NCI-H226 (cell line): ENCODE results near the gene AZU1.
"Not testable (repeated sequence)": the region's sequence is repeated elsewhere in the genome, so short reads cannot be mapped to it uniquely, and the experiment has no call there.

Source experiments
- DNase-seq: peaks from one replicate; pipeline ENCODE4 v3.0.0-alpha.2; 2015

The AZU1 gene

DNA sequence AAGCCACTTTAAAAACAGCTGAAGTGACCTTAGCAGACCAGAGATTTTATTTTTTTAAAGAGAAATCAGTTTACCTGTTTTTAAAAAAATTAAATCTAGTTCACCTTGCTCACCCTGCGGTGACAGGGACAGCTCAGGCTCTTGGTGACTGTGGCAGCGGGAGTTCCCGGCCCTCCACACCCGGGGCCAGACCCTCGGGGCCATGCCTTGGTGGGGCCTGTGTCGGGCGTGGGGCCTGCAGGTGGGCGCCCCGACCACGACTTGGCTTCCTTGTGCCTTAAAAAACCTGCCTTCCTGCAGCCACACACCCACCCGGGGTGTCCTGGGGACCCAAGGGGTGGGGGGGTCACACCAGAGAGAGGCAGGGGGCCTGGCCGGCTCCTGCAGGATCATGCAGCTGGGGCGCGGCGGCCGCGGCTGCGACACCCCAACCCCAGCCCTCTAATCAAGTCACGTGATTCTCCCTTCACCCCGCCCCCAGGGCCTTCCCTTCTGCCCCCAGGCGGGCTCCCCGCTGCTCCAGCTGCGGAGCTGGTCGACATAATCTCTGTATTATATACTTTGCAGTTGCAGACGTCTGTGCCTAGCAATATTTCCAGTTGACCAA is 16.7 kb upstream of the AZU1 start:
- DNase-seq: no peak

DNA sequence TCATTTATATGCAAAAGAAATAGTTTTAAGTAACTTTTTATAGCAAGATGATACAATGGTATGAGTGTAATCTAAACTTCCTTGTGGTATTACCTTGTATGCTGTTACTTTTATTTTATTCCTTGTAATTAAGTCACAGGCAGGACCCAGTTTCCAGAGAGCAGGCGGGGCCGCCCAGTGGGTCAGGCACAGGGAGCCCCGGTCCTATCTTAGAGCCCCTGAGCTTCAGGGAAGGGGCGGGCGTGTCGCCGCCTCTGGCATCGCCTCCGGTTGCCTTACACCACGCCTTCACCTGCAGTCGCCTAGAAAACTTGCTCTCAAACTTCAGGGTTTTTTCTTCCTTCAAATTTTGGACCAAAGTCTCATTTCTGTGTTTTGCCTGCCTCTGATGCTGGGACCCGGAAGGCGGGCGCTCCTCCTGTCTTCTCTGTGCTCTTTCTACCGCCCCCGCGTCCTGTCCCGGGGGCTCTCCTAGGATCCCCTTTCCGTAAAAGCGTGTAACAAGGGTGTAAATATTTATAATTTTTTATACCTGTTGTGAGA is 16.1 kb upstream of the AZU1 start:
- no peak for DNase-seq

DNA sequence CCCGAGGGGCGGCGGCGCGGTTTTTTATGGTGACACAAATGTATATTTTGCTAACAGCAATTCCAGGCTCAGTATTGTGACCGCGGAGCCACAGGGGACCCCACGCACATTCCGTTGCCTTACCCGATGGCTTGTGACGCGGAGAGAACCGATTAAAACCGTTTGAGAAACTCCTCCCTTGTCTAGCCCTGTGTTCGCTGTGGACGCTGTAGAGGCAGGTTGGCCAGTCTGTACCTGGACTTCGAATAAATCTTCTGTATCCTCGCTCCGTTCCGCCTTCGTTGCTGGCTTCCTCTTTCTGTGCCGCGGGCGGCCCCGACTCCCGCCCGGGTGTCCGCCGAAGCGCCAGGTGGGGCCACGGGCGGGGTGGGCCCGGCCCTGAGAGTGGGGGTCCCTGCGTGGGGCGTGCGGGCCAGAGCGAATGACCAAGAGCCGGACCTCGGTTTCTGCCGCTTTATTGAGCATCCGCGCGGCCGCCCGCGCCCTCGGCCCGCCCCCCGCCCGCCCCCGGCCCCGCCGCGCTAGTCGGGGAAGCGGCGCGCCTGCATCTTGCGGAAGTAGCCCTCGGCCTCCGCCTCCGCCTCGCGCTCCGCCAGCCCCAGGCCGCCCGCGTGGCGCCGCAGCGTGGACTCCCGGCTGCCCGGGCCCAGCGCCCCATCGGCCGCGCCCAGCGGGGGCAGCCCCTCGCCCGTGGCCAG is 15.4 kb upstream of the AZU1 start:
- DNase-seq: no peak

DNA sequence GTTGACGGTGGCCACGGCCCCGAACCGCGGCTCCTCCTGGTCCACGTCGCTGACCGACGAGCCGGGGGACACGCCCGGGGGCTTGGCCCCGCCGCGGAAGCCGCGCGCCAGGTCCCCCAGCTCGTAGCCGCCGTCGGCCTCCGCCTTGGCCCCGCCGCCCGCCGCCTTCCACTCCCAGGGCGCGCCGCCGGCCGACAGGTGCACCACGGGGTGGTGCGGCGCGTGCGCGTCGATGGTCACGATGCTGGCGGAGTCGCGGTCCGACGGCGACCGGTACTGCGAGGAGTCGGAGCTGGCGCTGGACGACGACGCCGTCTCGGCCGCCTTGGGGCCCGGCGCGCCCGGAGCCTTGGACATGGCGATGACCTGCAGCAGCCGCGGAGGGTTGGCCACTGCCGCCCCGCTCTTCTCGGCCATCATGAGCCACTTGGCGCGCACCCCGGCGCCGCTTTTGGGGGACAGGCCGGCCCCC is 14.9 kb upstream of the AZU1 start:
- no peak for DNase-seq

DNA sequence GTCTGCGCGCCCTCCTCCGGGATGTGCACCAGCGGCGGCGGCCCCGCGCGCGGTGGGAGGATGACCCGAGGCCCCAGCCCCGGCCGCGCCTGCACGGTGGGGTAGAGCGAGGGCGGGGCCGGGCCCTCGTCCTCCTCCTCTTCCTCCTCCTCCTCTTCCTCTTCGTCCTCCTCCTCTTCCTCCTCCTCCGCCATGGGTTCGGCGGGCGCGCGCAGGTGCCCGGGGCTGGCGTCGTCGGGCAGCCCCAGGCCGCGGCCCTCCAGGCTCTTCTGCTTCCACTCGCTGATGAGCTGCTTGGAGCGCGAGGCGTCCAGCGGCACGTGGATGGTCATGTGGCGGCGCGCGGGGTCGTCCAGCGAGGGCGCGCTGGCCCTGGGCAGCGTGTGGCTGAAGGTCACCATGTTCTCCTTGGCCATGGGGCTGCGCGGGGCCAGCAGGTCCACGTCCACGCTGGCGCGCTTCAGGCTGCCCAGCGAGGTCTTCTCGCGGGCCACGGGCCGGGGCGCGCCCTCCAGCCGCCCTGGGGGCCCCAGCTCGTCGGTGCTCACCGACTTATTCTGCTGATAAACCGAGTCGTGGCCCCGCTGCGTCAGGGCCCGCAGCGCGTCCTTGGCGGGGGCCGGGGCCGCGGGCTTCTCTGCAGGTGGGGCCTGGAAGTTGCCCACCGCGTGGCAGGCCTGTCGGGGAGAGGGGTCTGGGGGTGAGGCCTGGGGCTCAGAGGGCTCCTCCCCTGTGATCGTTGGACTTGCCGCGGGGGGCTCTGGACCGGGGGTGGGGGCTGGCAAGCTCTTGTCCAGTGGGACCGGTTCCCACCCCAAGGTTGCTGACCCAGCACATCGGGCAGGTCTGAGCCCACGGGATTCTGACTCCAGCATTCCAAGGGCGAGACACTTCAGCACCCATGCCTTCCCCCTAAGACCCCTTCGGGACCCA is 14.2 kb upstream of the AZU1 start:
- DNase-seq: no peak

DNA sequence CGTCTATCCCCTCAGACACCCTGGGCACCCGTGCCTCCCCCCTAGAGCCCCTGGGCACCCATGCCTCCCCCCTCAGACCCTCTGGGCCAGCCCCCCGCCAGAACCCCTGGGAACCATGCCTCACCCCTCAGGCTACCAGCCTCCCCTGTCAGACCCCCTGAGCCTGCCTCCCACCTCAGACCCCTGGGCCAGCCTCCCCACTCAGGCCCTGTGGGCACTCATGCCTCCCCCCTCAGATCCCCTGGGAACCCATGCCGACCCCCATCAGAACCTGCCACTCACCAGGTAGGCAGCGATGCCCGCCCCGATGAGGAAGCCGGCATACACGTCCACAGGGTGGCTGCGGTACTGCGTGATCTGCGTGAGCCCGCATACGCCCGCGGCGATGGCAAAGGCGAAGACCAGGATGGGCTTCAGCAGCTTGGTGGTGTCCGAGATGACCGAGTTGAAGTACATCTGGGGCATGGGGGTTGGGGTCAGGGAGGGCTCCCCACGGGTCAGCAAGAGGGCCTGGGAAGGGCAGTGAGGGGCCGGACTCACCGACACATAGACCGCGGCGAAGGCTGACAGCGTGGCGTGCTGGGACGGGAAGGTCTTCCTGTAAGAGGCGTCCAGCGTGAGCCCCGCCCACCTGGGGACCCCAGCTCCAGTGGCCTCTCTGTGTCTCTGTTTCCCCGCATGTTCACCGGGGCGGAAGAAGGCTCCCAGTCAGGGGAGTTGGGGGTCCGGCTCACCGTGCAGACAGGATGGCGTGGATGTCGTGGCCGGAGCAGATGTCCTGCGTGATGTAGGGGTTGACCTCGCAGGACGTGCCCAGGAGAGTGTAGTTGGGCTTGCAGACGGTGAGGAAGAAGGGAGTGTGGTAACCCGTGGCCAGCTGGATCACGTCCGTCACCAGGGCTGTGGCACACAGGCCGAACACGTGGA is 13.2 kb upstream of the AZU1 start:
- DNase-seq: no peak

DNA sequence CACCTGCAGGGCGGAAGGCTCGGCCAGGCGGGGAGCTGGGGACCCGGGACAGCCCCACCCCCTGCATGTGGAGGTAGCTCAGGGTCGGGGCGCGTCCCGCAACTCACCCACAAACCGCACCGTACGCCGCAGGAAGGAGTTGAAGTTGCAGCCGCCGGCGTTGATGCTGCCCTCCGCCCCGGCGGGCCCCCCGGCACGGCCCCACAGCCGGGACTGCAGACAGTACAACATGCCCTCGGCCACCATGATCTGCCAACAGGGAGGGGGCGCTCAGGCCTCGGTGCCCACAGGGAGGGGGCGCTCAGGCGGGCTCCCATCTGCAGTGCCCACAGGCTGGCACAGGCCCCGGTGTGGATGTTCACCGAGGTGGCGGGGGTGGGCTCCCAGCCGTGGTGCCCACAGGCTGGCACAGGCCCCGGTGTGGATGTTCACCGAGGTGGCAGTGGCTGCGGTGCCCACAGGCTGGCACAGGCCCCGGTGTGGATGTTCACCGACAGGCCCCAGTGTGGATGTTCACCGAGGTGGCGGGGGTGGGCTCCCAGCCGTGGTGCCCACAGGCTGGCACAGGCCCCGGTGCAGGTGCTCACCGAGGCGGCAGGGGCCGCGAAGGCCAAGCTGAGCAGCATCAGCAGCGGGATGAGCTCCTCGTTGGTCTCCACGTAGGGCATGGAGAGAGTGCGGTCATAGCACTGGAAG is 12.4 kb upstream of the AZU1 start:
- no peak for DNase-seq

DNA sequence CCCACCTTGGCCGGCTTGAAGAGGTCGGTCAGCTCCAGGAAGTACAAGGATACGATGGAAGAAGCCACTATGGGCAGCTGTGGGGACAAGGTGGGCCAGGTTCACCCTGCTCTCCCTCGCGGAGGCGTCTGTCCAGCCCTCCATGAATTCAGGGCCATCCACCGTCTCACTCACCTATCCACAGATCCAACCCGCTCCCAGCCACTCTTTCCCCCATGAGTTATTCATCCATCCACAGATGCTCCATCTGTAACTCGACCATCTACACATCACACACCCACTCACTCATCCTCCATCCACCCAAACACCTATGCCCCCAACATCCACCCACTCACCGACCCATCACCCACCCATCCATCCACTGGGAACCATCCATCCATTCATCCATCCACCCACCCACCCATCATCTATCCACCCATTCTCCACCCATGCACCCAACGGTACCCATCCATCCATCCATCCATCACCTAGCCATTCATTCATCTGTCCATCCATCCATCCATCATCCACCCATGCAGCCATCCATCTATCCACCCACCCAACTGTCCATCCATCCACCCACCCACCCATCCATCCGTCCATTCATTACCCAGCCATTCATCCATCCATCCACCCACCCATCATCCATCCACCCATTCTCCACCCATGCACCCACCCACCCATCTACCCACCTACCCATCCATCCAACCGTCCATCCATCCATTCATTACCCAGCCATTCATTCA is 11.7 kb upstream of the AZU1 start:
- DNase-seq: no peak

DNA sequence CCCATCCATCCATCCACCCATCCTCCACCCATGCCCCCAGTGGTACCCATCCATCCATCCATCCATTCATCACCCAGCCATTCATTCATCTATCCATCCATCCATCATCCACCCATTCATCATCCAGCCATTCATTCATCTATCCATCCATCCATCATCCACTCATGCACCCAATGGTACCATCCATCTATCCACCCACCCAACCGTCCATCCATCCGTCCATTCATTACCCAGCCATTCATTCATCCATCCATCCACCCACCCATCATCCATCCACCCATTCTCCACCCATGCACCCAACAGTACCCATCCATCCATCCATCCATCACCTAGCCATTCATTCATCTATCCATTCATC is 11.2 kb upstream of the AZU1 start:
- DNase-seq: no peak

DNA sequence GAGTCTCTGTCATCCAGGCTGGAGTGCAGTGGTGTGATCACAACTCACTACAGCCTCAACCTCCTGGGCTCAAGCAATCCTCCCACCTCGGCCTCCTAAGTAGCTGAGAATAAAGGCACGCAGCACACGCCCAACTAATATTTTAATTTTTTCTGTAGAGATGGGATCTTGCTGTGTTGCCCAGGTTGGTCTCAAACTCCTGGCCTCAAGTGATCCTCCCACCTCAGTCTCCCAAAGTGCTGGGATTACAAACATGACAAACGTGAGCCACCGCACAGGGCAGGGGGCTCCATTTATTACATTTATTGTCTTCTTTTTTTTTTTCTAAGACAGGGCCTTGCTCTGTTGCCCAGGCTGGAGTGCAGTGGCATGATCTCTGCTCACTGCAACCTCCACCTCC is 7.4 kb upstream of the AZU1 start:
- DNase-seq: not testable (repeated sequence)

DNA sequence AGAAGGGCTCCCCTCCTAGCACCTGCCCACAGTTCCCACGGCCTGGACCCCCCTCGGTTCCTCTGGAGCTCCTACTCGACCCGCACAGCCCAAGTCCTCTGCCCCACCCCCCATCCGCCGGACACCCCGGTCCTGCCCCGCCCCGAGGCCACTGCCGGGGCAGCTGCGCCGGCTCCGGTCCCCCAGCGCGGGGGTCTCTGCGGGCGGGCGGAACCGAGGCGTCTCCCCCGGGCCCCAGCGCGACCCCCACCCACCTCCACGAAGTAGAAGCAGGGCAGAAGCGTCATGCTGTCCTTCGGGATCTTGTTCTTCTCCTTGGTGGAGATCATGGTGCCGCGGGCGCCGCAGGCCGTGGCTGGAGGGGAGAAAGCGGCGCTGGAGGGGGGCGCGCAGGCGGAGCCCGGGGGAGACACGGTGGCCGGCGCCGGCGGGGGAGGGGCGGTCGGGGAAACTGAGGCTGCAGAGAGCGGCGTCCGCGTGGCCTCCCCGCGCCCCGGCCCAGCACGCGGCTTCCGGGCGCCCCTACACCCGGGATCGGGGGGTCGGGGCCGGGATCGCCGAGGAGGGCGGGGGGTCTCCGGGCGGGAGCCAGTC is 6.3 kb upstream of the AZU1 start:
- no peak for DNase-seq

DNA sequence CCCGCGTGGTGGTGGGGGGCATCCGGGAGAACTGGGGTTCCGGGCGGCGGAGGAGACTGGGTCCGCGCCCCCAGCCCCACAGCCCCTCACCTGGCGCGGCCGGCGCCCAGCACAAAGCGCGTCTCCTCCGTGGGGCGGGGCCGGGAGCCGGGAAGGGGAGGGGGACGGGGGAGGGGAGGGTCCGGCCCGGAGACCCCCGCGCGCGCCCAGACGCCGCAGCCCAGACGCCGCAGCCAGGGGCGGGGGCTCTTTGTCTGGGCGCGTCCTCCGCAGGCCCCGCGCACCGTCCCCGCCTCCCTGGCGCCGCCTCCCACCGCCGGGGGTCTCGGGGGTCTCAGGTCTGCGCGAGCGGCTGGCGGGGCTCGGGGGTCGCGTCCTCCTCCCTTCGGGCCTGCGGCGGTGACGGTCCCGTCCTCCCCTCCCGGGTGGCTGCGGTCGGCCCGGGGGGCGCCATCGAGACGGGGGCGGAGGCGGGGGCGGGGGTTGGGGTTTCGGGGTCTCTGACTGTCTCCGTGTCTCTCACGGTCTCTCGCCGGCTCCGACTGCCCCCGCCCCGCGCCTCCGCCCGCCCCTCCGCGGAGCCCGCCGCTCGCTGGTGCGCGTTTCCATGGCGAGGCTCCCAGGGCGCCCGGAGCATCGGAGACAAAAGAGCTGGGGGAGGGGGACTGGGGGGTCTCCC is 5.7 kb upstream of the AZU1 start, which contains the start of gene PLPPR3:
TSS of gene PLPPR3 (minus strand) at position 131 of the 679 bp plus-strand sequence. CDS start 396 bp downstream, outside the sequence.
- DNase-seq: no peak

DNA sequence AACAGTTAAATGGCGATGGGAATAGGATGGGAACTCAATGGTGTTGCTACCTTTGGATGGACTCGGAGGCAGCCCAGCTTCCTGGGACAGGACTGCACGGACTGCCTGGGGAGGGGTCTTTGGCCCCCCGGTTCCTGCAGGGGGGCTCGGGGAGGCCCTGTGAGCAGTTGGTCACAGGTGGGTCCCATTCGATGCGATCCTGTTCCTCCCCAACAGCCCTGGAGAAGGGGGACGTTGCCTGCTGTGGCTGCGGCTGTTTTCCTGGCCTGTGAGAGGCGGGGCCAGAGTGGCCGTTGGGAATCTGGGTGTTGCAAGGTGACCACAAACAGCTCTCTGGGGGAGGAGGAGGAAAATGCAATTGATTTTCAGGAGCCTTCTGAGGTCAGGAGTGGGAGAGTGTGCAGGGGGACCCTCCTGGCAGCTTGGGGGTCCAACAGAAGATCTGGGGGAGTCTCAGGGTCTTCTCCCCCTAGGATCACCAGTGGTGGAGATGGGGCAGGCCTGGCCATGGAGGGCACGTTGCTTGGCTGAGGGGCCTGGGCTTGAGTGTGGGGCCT is 4.0 kb upstream of the AZU1 start:
- DNase-seq: peak; percentile 29

DNA sequence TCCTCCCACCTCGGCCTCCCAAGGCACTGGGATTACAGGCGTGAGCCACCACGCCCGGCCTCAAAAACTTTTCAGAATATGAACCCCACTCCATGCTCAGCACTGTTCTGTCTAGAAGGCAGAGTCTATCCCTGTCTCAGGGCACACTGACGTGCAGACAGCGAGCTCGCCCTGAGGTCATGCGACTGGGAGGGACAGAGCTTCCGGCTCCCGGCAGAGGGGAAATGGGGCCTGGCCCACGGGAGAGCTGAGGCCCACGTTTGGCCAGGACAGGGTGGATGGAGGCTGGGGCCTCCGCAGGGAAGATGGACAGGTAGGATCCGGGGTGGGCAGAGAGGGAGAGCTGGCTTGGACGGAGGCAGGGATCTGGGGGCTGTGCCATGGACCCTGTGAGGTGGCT is 2.8 kb upstream of the AZU1 start:
- no peak for DNase-seq

DNA sequence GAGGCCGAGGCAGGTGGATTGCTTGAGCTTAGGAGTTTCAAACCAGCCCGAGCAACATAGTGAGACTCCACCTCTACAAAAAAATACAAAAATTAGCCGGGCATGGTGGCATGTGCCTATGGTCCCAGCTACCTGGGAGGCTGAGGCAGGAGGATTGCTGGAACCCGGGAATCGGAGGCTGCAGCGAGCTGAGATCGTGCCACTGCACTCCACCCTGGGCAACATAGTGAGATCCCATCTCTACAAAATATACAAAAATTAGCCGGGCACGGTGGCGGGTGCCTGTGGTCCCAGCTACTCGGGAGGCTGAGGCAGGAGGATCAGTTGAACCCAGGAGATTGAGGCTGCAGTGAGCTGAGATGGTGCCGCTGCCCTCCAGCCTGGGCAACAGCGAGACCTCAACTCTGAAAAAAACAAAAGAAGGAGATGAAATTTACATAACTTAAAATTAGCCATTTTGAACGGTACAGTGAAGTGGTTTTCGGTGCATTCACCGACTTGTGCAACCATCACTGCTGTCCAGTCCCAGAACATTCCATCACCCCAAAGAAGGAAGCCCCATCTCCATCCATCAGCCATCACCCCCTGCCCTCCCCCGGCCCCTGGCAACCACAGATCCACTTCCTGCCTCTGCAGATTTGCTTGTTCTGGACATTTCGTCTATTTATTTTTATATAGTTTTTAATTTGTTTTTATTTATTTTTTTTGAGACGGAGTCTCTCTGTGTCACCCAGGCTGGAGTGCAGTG is 1.6 kb upstream of the AZU1 start:
- DNase-seq: no peak

DNA sequence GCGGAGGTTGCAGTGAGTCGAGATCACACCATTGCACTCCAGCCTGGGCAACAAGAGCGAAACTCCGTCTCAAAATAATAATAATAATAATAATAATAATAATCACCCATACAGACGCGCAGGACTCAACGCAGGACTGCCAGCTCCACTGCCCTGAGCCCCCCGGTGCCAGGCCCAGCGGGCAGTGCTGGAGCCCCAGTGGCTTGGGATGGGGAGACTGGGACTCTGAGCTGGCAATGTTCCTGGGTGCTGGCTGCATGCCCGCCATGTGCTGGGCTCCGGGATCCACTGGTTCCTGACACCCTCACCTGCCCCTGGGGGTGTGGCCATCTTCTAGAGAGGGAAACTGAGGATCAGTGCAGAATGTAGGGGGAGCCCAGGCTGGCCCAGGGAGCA is 325 bp upstream of the AZU1 start:
- no peak for DNase-seq

DNA sequence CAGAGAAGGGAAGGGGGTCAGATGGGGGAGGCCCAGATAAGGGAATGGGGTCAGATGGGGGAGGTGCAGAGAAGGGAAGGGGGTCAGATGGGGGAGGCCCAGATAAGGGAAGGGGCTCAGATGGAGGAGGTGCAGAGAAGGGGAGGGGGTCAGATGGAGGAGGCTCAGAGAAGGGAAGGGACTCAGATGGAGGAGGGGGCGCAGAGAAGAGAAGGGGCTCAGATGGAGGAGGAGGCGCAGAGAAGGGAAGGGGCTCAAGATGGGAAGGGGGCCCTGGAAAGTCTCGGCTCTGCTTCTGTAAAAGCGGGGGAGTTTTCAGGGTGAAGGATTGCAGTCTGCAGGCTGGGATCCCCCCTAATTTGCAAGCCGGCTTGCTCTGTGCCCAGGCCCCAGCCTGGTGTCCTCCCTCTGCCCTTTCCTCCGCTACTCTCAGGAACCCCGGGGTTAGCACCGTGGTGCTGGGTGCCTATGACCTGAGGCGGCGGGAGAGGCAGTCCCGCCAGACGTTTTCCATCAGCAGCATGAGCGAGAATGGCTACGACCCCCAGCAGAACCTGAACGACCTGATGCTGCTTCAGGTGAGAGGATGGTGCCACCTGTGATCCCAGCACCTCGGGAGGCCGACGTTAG is 1.6 kb downstream of the AZU1 start:
- no peak for DNase-seq
